ENCODE data around the gene CACNB2.
A peak's percentile ranks its signal among the peaks of the same experiment; 100 is the strongest.

DNA sequence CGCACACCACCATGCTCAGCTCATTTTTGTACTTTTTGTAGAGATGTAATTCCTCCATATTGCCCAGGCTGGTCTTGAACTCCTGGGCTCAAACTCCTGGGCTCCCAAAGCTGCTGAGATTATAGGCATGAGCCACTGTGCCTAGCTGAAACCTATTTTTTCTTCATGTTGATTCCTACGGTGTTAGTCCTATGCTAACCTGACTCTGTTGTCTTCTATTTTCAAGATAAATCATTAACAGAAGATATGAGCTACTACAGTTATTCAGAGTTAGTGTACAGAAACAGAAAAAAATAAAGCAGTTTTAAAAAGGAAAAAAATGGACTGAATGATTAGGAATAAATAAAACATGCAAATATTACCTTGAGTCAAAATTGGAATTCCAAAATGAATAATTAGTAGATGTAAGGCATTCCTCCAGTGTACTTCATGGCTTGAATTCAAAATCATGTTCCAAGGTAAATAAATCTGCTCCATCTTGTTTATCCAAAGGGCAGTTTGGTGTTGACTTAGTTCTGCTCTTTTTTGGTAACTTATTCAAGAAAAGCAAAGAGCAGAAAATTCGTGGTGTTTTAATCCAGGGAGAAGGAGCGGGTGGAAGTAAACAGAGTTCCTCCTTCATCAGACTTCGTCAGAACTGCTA, 185.8 kb downstream of the CACNB2 start:
- TF ChIP-seq, protein P1, sequence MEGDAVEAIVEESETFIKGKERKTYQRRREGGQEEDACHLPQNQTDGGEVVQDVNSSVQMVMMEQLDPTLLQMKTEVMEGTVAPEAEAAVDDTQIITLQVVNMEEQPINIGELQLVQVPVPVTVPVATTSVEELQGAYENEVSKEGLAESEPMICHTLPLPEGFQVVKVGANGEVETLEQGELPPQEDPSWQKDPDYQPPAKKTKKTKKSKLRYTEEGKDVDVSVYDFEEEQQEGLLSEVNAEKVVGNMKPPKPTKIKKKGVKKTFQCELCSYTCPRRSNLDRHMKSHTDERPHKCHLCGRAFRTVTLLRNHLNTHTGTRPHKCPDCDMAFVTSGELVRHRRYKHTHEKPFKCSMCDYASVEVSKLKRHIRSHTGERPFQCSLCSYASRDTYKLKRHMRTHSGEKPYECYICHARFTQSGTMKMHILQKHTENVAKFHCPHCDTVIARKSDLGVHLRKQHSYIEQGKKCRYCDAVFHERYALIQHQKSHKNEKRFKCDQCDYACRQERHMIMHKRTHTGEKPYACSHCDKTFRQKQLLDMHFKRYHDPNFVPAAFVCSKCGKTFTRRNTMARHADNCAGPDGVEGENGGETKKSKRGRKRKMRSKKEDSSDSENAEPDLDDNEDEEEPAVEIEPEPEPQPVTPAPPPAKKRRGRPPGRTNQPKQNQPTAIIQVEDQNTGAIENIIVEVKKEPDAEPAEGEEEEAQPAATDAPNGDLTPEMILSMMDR (IDR thresholded peaks at IDR 0.05; ENCODE audit: low read depth, low read length, missing input control), result no peak
- TF ChIP-seq, protein P2, sequence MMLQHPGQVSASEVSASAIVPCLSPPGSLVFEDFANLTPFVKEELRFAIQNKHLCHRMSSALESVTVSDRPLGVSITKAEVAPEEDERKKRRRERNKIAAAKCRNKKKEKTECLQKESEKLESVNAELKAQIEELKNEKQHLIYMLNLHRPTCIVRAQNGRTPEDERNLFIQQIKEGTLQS (IDR thresholded peaks at IDR 0.05), result no peak
- TF ChIP-seq YY1 (IDR thresholded peaks at IDR 0.05) (peak; percentile 92), NR2F2 (IDR thresholded peaks at IDR 0.05) (no peak), SP1 (IDR thresholded peaks at IDR 0.05) (peak; percentile 47), FOXA1 (IDR thresholded peaks at IDR 0.05) (peak; percentile 99), GABPA (IDR thresholded peaks at IDR 0.05 in 1 of 2, conservative IDR thresholded peaks at IDR 0.05 in 1 of 2) (no peak)
- TF ChIP-seq, protein P3, sequence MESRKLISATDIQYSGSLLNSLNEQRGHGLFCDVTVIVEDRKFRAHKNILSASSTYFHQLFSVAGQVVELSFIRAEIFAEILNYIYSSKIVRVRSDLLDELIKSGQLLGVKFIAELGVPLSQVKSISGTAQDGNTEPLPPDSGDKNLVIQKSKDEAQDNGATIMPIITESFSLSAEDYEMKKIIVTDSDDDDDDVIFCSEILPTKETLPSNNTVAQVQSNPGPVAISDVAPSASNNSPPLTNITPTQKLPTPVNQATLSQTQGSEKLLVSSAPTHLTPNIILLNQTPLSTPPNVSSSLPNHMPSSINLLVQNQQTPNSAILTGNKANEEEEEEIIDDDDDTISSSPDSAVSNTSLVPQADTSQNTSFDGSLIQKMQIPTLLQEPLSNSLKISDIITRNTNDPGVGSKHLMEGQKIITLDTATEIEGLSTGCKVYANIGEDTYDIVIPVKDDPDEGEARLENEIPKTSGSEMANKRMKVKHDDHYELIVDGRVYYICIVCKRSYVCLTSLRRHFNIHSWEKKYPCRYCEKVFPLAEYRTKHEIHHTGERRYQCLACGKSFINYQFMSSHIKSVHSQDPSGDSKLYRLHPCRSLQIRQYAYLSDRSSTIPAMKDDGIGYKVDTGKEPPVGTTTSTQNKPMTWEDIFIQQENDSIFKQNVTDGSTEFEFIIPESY (IDR thresholded peaks at IDR 0.05), result peak; percentile 25
- TF ChIP-seq, protein P4, sequence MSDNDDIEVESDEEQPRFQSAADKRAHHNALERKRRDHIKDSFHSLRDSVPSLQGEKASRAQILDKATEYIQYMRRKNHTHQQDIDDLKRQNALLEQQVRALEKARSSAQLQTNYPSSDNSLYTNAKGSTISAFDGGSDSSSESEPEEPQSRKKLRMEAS (IDR thresholded peaks at IDR 0.05), result no peak

All from liver (tissue), 3 donors.